Measurements from ENCODE around the gene POU3F3.

POU3F3 gene

GRCh38 chr2:104858006-104858978, 4.4 kb downstream of the POU3F3 start:
- H3K36me3 ChIP-seq (ENCODE audit: control insufficient read depth, insufficient read depth, low read length): no peaks in the 10 kb centered on the region
- H3K4me1 ChIP-seq (ENCODE audit: control insufficient read depth, insufficient read depth, low read length): peaks cover 10% of the 10 kb centered on the region
- H3K9me3 ChIP-seq (ENCODE audit: control insufficient read depth, low read length): no peaks in the 10 kb centered on the region
- peaks cover 75% of the 10 kb centered on the region for H3K27me3 ChIP-seq (ENCODE audit: control insufficient read depth, insufficient read depth, low read length)
- no peak overlapping the region for H3K4me3 ChIP-seq (ENCODE audit: low read length)
- H3K9ac ChIP-seq (ENCODE audit: low read length): no peak overlapping the region

- no peak overlapping the region for H3K9ac ChIP-seq (ENCODE audit: low read length)
- no peak overlapping the region for H3K4me3 ChIP-seq (ENCODE audit: low read length)
- H3K4me1 ChIP-seq (ENCODE audit: control insufficient read depth, insufficient read depth, low read length): peaks cover 6% of the 10 kb centered on the region
- H3K9me3 ChIP-seq (ENCODE audit: control insufficient read depth, low read length): no peaks in the 10 kb centered on the region
- no peaks in the 10 kb centered on the region for H3K36me3 ChIP-seq (ENCODE audit: control insufficient read depth, insufficient read depth, low read length)
- peaks cover 77% of the 10 kb centered on the region for H3K27me3 ChIP-seq (ENCODE audit: control insufficient read depth, insufficient read depth, low read length)
Observed at GRCh38 chr2:104859291-104859765, 5.4 kb downstream of the POU3F3 start.

- no peaks in the 10 kb centered on the region for H3K4me1 ChIP-seq (ENCODE audit: control insufficient read depth, insufficient read depth, low read length)
- H3K36me3 ChIP-seq (ENCODE audit: control insufficient read depth, insufficient read depth, low read length): no peaks in the 10 kb centered on the region
- H3K9ac ChIP-seq (ENCODE audit: low read length): no peak overlapping the region
- H3K9me3 ChIP-seq (ENCODE audit: control insufficient read depth, low read length): no peaks in the 10 kb centered on the region
- peaks cover 77% of the 10 kb centered on the region for H3K27me3 ChIP-seq (ENCODE audit: control insufficient read depth, insufficient read depth, low read length)
- H3K4me3 ChIP-seq (ENCODE audit: low read length): no peak overlapping the region
Observed at GRCh38 chr2:104859766-104860450, 6.0 kb downstream of the POU3F3 start.

- no peaks in the 10 kb centered on the region for H3K4me1 ChIP-seq (ENCODE audit: control insufficient read depth, insufficient read depth, low read length)
- no peak overlapping the region for H3K9ac ChIP-seq (ENCODE audit: low read length)
- peaks cover 81% of the 10 kb centered on the region for H3K27me3 ChIP-seq (ENCODE audit: control insufficient read depth, insufficient read depth, low read length)
- no peaks in the 10 kb centered on the region for H3K9me3 ChIP-seq (ENCODE audit: control insufficient read depth, low read length)
- no peaks in the 10 kb centered on the region for H3K36me3 ChIP-seq (ENCODE audit: control insufficient read depth, insufficient read depth, low read length)
- H3K4me3 ChIP-seq (ENCODE audit: low read length): no peak overlapping the region
Observed at GRCh38 chr2:104860451-104860790, 6.5 kb downstream of the POU3F3 start.

GRCh38 chr2:104861351-104862057, 7.6 kb downstream of the POU3F3 start:
- Histone ChIP-seq H3K27me3 (ENCODE audit: control insufficient read depth, insufficient read depth, low read length) (peaks cover 87% of the 10 kb centered on the region), H3K4me3 (ENCODE audit: low read length) (no peak overlapping the region), H3K36me3 (ENCODE audit: control insufficient read depth, insufficient read depth, low read length) (no peaks in the 10 kb centered on the region), H3K9ac (ENCODE audit: low read length) (no peak overlapping the region), H3K4me1 (ENCODE audit: control insufficient read depth, insufficient read depth, low read length) (no peaks in the 10 kb centered on the region), H3K9me3 (ENCODE audit: control insufficient read depth, low read length) (no peaks in the 10 kb centered on the region)

- Histone ChIP-seq H3K9me3 (ENCODE audit: control insufficient read depth, low read length) (no peaks in the 10 kb centered on the region), H3K36me3 (ENCODE audit: control insufficient read depth, insufficient read depth, low read length) (no peaks in the 10 kb centered on the region), H3K4me3 (ENCODE audit: low read length) (no peak overlapping the region), H3K4me1 (ENCODE audit: control insufficient read depth, insufficient read depth, low read length) (no peaks in the 10 kb centered on the region), H3K9ac (ENCODE audit: low read length) (no peak overlapping the region), H3K27me3 (ENCODE audit: control insufficient read depth, insufficient read depth, low read length) (peaks cover 89% of the 10 kb centered on the region)
Observed at GRCh38 chr2:104862058-104862941, 8.4 kb downstream of the POU3F3 start.

- peaks cover 91% of the 10 kb centered on the region for H3K27me3 ChIP-seq (ENCODE audit: control insufficient read depth, insufficient read depth, low read length)
- no peaks in the 10 kb centered on the region for H3K9me3 ChIP-seq (ENCODE audit: control insufficient read depth, low read length)
- H3K9ac ChIP-seq (ENCODE audit: low read length): no peak overlapping the region
- no peak overlapping the region for H3K4me3 ChIP-seq (ENCODE audit: low read length)
- H3K4me1 ChIP-seq (ENCODE audit: control insufficient read depth, insufficient read depth, low read length): no peaks in the 10 kb centered on the region
- H3K36me3 ChIP-seq (ENCODE audit: control insufficient read depth, insufficient read depth, low read length): no peaks in the 10 kb centered on the region
Observed at GRCh38 chr2:104863146-104863467, 9.2 kb downstream of the POU3F3 start.

- H3K4me3 ChIP-seq (ENCODE audit: low read length): no peak overlapping the region
- no peak overlapping the region for H3K9ac ChIP-seq (ENCODE audit: low read length)
- no peaks in the 10 kb centered on the region for H3K9me3 ChIP-seq (ENCODE audit: control insufficient read depth, low read length)
- peaks cover 95% of the 10 kb centered on the region for H3K27me3 ChIP-seq (ENCODE audit: control insufficient read depth, insufficient read depth, low read length)
- H3K36me3 ChIP-seq (ENCODE audit: control insufficient read depth, insufficient read depth, low read length): no peaks in the 10 kb centered on the region
- no peaks in the 10 kb centered on the region for H3K4me1 ChIP-seq (ENCODE audit: control insufficient read depth, insufficient read depth, low read length)
Observed at GRCh38 chr2:104863468-104864279, 9.8 kb downstream of the POU3F3 start.

- Histone ChIP-seq H3K9ac (ENCODE audit: low read length) (no peak overlapping the region), H3K36me3 (ENCODE audit: control insufficient read depth, insufficient read depth, low read length) (no peaks in the 10 kb centered on the region), H3K9me3 (ENCODE audit: control insufficient read depth, low read length) (no peaks in the 10 kb centered on the region), H3K4me3 (ENCODE audit: low read length) (no peak overlapping the region), H3K4me1 (ENCODE audit: control insufficient read depth, insufficient read depth, low read length) (no peaks in the 10 kb centered on the region), H3K27me3 (ENCODE audit: control insufficient read depth, insufficient read depth, low read length) (peaks cover 96% of the 10 kb centered on the region)
Observed at GRCh38 chr2:104864280-104865095, 10.6 kb downstream of the POU3F3 start.

- no peaks in the 10 kb centered on the region for H3K36me3 ChIP-seq (ENCODE audit: control insufficient read depth, insufficient read depth, low read length)
- peaks cover 96% of the 10 kb centered on the region for H3K27me3 ChIP-seq (ENCODE audit: control insufficient read depth, insufficient read depth, low read length)
- no peaks in the 10 kb centered on the region for H3K9me3 ChIP-seq (ENCODE audit: control insufficient read depth, low read length)
- no peak overlapping the region for H3K4me3 ChIP-seq (ENCODE audit: low read length)
- no peaks in the 10 kb centered on the region for H3K4me1 ChIP-seq (ENCODE audit: control insufficient read depth, insufficient read depth, low read length)
- no peak overlapping the region for H3K9ac ChIP-seq (ENCODE audit: low read length)
Observed at GRCh38 chr2:104865096-104865470, 11.2 kb downstream of the POU3F3 start.

Measured in mucosa of stomach (tissue), 1 donor.